A673 (cell line): ENCODE results near the gene TBXAS1. TPM values are rescaled to one million over a fixed set of nuclear protein-coding genes. Genes with fewer than 3 reads are reported as not detected.
A peak's percentile ranks its signal among the peaks of the same experiment; 100 is the strongest.

Experiments used
- BruUV-seq: library from RNA; stranded (reverse); fragments of 400-500 nt; replicated peaks from 2 replicates; lab custom pipeline; 2021; lab: Mats Ljungman, UMichigan
- CTCF ChIA-PET: fragments of 300-600 bp; sonication (Branson Sonifier 250); formaldehyde crosslinking; loops from one replicate; lab custom pipeline; 2022; ENCODE audit warnings: antibody characterized with exemption; lab: Charles Lee
- POLR2A ChIA-PET: fragments of 300-600 bp; sonication (Branson Sonifier 250); formaldehyde crosslinking; loops from one replicate; lab custom pipeline; 2022; ENCODE audit warnings: antibody characterized with exemption; ENCODE audit not compliant: low non-redundant PET; lab: Charles Lee
- DNase-seq: peaks from one replicate; pipeline ENCODE4 v3.0.0-alpha.2; 2015; ENCODE audit warnings: low spot score
- H3K27ac ChIP-seq: fragments of 200-600 bp; sonication (generic); 2 replicates; pipeline ENCODE4 v1.5.1; 2016; ENCODE audit warnings: mixed run types, low read depth, mild to moderate bottlenecking, mixed read lengths, antibody characterized with exemption, low read length; ENCODE audit not compliant: poor library complexity, severe bottlenecking
- H3K27me3 ChIP-seq: fragments of 200-600 bp; sonication (generic); replicated peaks from 2 replicates; pipeline ENCODE4 v1.6.1; 2017; ENCODE audit warnings: mixed run types, low read depth, mild to moderate bottlenecking, mixed read lengths, antibody characterized with exemption, low read length; ENCODE audit not compliant: insufficient read depth, poor library complexity
- H3K36me3 ChIP-seq: fragments of 200-600 bp; sonication (generic); 2 replicates; pipeline ENCODE4 v1.6.1; 2016; ENCODE audit warnings: mixed run types, mild to moderate bottlenecking, mixed read lengths, antibody characterized with exemption, low read length; ENCODE audit not compliant: insufficient read depth, poor library complexity, severe bottlenecking
- H3K4me1 ChIP-seq: fragments of 200-600 bp; sonication (generic); 2 replicates; pipeline ENCODE4 v1.6.1; 2017; ENCODE audit warnings: mixed run types, mild to moderate bottlenecking, mixed read lengths, antibody characterized with exemption, low read length; ENCODE audit not compliant: insufficient read depth, poor library complexity, severe bottlenecking
- H3K4me3 ChIP-seq: fragments of 200-600 bp; sonication (generic); 2 replicates; pipeline ENCODE4 v1.5.1; 2016; ENCODE audit warnings: low read depth, mixed run types, mild to moderate bottlenecking, mixed read lengths, low read length; ENCODE audit not compliant: poor library complexity, severe bottlenecking
- H3K9me3 ChIP-seq: fragments of 200-600 bp; sonication (generic); 2 replicates; pipeline ENCODE4 v1.6.1; 2016; ENCODE audit warnings: mixed run types, low read depth, mild to moderate bottlenecking, mixed read lengths, antibody characterized with exemption, low read length; ENCODE audit not compliant: poor library complexity, severe bottlenecking
- EZH2 ChIP-seq: fragments of 200-600 bp; sonication (generic); IDR thresholded peaks from 2 replicates; pipeline ENCODE4 v1.6.1; 2017; ENCODE audit warnings: borderline replicate concordance, low read depth, mild to moderate bottlenecking, mixed read lengths, antibody characterized with exemption, low read length; ENCODE audit not compliant: poor library complexity, severe bottlenecking
- intact Hi-C: fragments of 100-400 bp; cut with micrococcal nuclease; formaldehyde crosslinking; loops from one replicate; pipeline ENCODE4 v1.10.0; 2022; ENCODE audit not compliant: unreplicated experiment
- total RNA-seq: library from RNA; stranded (reverse); gene quantifications from 2 replicates; pipeline ENCODE4 v1.2.3, GENCODE V29; 2021
- TF ChIP-seq, protein P1 (sequence below): fragments of 300-800, 200-600 bp; sonication (generic); conservative IDR thresholded peaks from 2 replicates; pipeline ENCODE4 v1.5.1; 2017; ENCODE audit warnings: low read depth, mild to moderate bottlenecking, antibody characterized with exemption, low read length, moderate library complexity, mixed read lengths

The TBXAS1 gene
- total RNA-seq, 1 experiment from 2014 or later: 2.5 TPM

DNA sequence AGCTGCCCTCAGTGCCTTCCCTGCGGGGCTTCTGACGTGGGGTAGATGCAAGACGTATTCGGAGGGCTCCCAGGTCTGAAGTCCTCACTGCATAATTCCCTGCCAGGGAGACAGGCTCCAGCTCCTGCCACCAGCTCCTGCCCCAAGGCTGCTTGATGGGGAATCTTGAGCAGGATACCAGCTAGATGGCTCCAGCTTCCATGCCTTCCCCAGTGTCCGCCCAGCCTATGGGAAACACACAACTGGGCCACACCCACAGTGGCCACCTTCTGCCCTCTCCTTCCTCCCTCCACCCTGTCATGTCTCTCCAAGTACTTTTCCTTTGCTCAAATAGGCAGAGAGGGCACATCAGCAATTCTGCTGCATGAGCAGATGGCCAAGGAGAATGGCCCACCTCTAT is 137.9 kb downstream of the TBXAS1 start:
- ChIA-PET POLR2A (no interaction called here), CTCF (no interaction called here)
- intact Hi-C loops: no loop called here
- Histone ChIP-seq H3K4me3 (no peak overlapping the region), H3K9me3 (no peaks in the 10 kb centered on the region), H3K27me3 (peaks cover 8% of the 10 kb centered on the region), H3K4me1 (no peaks in the 10 kb centered on the region), H3K36me3 (no peaks in the 10 kb centered on the region), H3K27ac (no peak overlapping the region)
- no peak for DNase-seq
- TF ChIP-seq, protein P1, sequence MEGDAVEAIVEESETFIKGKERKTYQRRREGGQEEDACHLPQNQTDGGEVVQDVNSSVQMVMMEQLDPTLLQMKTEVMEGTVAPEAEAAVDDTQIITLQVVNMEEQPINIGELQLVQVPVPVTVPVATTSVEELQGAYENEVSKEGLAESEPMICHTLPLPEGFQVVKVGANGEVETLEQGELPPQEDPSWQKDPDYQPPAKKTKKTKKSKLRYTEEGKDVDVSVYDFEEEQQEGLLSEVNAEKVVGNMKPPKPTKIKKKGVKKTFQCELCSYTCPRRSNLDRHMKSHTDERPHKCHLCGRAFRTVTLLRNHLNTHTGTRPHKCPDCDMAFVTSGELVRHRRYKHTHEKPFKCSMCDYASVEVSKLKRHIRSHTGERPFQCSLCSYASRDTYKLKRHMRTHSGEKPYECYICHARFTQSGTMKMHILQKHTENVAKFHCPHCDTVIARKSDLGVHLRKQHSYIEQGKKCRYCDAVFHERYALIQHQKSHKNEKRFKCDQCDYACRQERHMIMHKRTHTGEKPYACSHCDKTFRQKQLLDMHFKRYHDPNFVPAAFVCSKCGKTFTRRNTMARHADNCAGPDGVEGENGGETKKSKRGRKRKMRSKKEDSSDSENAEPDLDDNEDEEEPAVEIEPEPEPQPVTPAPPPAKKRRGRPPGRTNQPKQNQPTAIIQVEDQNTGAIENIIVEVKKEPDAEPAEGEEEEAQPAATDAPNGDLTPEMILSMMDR: no peak
- no peak for TF ChIP-seq EZH2
- no TSS peak for BruUV-seq

GRCh38 chr7:139968931-139969330 is 139.9 kb downstream of the TBXAS1 start:
- H3K9me3 ChIP-seq: no peaks in the 10 kb centered on the region
- H3K27me3 ChIP-seq: peaks cover 8% of the 10 kb centered on the region
- no peaks in the 10 kb centered on the region for H3K36me3 ChIP-seq
- CTCF ChIA-PET: interaction anchor here (0.6 to 0.7 kb wide), 2 partner anchors 66 to 323 kb away, joined by 3 to 8 read pairs; no protein-coding TSS in a partner anchor
- POLR2A ChIA-PET: no interaction called here
- intact Hi-C loops: no loop called here
- TF ChIP-seq, protein P1: no peak
- TF ChIP-seq EZH2: no peak
- H3K4me1 ChIP-seq: no peaks in the 10 kb centered on the region
- BruUV-seq: no TSS peak
- no peak for DNase-seq
- no peak overlapping the region for H3K27ac ChIP-seq
- H3K4me3 ChIP-seq: no peak overlapping the region

GRCh38 chr7:139972029-139972428 is 143.0 kb downstream of the TBXAS1 start:
- POLR2A ChIA-PET: no interaction called here
- no peak overlapping the region for H3K4me3 ChIP-seq
- no TSS peak for BruUV-seq

More at GRCh38 chr7:139972029-139972428, 143.0 kb downstream of the TBXAS1 start:
- TF ChIP-seq, protein P1: no peak
- TF ChIP-seq EZH2: no peak
- CTCF ChIA-PET: no interaction called here
- DNase-seq: peak; percentile 6
- Histone ChIP-seq H3K36me3 (no peaks in the 10 kb centered on the region), H3K4me1 (no peaks in the 10 kb centered on the region), H3K9me3 (no peaks in the 10 kb centered on the region), H3K27ac (no peak overlapping the region), H3K27me3 (peaks cover 8% of the 10 kb centered on the region)
- intact Hi-C loops: no loop called here
